ENCODE measurements around the gene SLC22A1.

DNA sequence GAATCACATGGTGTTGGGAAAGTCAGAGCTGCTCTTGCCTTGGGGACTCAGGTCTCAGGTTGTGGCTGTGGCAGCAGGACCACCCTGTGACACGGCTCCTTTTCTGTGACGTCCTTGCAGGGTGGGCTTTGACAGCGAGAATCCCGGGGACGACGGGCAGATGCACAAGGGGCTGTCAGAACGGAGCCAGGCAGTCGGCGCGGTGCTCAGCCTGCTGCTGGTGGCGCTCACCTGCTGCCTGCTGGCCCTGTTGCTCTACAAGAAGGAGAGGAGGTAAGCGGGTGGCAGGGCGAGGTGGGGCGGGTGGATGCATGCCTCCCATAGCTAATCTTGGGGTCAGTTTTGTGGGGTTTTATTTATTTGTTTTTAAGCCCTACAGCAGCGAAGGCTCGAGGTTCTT, 19.2 kb upstream of the SLC22A1 start:
- TF ChIP-seq, protein P1, sequence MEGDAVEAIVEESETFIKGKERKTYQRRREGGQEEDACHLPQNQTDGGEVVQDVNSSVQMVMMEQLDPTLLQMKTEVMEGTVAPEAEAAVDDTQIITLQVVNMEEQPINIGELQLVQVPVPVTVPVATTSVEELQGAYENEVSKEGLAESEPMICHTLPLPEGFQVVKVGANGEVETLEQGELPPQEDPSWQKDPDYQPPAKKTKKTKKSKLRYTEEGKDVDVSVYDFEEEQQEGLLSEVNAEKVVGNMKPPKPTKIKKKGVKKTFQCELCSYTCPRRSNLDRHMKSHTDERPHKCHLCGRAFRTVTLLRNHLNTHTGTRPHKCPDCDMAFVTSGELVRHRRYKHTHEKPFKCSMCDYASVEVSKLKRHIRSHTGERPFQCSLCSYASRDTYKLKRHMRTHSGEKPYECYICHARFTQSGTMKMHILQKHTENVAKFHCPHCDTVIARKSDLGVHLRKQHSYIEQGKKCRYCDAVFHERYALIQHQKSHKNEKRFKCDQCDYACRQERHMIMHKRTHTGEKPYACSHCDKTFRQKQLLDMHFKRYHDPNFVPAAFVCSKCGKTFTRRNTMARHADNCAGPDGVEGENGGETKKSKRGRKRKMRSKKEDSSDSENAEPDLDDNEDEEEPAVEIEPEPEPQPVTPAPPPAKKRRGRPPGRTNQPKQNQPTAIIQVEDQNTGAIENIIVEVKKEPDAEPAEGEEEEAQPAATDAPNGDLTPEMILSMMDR (IDR thresholded peaks at IDR 0.05; ENCODE audit: poor library complexity) = no peak
- TF ChIP-seq EZH2 (IDR thresholded peaks at IDR 0.05; ENCODE audit: borderline replicate concordance) = no peak
